ENCODE data around the gene FAM217A. TPM values are rescaled to one million over a fixed set of nuclear protein-coding genes. Genes with fewer than 3 reads are reported as not detected.

The FAM217A gene
- total RNA-seq (2022; extraction: Qiagen RNA extraction; ENCODE audit: low read depth): not detected in 5 replicates

GRCh38 chr6:4078691-4079471, at the start of gene FAM217A:
TSS of gene FAM217A (minus strand) at chr6:4079137. CDS start at chr6:4077414, 1,723 bp downstream.

Other genes with a start within 250 kb of the FAM217A start
- 3.8 to 5.6 TPM (median 5.3 TPM) in 5 replicates for gene FAM50B, start 229.8 kb downstream of the FAM217A start, total RNA-seq (2022; extraction: Qiagen RNA extraction; ENCODE audit: low read depth)
- gene ECI2, start 56.4 kb upstream of the FAM217A start, total RNA-seq (2022; extraction: Qiagen RNA extraction; ENCODE audit: low read depth): 54.3 to 71.1 TPM (median 58.1 TPM) in 5 replicates